GM18861 (cell line): ENCODE results near the gene UGT1A7.

Experiments
- ATAC-seq: cut with Tn5 transposase; IDR thresholded peaks from one replicate; pipeline ENCODE4 v1.9.1; 2021; ENCODE audit not compliant: unreplicated experiment

The UGT1A7 gene

DNA sequence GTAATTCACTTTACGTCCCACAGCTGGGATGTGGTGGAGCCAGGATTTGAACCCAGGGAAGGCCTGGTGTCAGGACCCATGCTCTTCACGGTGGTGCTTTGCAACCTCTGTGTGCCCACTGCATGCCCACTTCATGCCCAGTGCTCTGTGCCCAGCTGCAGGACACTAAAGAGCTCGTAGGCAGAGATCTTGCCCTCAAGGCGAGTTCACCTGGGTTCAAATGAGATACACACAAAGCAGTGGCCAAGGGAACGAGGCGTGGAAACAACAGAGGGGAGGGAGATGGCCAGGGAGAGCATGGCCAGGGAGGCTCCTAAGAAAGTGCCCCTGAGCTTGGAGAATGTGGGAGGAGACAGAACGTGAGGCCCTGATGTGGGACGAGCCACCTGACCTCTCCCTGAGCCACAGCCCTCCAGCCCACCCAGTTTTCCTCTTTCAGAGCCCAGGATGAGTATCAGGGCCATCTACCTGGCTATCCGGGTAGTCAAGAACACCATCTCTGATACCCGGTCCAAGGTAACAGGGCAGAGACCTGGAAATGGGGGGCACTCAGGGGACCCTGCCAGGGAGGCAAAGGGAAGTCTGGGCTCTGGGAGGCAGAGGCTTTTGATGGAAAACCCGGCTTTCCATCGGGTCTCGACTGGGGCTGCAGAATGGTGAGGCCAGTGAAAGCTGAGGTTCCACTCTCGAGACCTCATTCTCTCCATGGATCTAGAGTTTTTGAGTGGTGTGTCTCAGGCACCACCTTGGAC, 116.8 kb downstream of the UGT1A7 start:
- no peak for ATAC-seq

DNA sequence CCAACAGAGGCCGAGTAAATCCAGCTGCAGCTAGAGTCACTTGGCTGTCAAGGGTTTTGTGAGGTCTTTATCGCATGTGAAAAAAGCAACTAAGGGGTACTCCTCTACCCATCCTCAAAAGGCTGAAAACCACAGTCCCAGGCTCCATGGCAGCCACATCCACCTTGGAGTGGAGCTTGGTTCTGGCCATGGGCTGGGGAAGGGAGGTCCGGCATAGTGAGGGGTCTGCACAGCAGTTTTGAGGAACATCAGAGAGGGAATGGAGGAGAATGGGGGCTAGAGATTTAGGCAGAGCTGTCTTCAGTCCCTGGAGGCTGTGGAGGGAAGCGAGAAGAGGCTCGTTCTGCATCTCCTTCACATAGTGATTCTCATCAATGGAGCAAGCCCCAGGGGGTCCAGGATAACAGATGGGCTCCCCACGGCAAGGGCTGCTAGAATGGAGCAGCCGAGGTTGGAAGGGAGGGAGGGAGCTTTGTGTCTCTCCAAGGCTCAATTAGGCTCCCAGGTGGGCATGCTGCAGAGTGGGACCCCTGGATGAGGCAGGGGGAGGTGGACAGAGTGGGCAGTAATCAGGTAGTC, 117.5 kb downstream of the UGT1A7 start:
- no peak for ATAC-seq

DNA sequence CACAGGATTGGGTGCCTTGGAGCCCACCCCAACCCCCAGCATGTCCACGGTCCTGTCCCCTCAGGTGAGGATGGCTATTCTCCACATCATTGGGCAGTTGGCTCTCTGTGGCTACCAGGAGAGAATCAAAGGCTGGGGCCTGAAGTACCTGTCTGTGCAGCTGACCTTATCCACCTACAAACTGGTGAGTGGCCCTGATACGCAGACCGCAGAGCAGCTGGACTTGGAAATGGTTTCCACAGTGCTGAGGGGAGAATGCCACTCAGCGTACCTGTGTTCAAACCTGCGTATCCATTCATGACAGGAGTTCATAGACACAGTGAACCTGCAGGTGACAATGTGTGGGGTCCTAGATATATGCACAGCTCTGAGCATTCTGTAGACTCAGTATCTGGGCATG, 118.0 kb downstream of the UGT1A7 start:
- no peak for ATAC-seq

DNA sequence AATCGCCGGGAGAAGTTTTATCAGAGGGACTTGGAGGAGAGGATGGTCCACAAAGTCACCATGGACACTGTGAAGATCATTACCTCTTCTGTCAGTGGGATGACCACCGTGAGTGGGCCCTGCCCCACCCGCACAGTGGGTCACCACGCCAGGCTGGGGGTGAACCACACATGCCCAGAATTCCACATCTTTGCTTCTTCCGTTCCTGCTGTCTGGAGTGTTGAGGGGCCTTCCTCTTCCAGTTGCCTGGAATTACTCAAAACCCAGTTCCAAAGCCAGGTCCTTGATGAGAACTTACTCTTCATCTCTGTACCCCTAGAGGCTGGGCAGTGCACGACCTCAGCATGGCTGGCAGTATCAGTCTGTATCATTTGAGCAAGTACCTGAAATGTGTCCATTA, 118.5 kb downstream of the UGT1A7 start:
- no peak for ATAC-seq

DNA sequence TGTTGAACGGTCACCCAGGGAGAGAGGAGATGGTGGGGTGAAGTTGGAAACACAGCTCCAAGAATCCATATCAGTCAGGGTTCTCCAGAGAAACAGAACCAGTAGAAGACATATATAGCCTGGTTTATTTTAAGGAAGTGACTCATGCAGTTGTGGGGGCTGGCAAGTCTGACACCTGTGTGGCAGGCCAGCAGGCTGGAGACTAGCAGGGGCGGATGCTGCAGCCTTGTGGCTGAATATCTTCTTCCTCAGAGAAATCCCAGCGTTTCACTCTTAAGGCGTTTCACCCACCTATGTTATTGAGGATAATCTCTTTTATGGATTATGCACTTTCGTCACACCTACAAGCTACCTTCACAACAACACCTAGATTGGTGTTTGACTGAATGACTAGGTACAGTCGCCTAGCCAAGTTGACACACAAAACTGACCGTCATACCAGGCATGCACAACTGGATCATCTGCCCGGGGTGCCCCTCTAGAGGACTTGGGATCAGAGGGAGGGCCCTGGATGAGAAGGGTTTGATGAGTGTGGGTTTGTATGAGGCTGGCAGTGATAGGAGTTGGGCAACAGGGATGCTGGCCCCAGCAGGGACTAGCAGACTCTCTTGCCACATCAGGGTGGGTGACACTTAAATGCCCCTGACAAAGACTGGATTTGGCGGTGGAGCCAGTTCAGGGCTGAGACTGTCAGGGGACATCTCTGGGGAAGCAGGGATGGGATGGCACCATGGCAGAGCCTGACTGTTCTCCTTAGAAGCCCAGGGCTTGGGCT, 119.8 kb downstream of the UGT1A7 start:
- ATAC-seq: no peak

DNA sequence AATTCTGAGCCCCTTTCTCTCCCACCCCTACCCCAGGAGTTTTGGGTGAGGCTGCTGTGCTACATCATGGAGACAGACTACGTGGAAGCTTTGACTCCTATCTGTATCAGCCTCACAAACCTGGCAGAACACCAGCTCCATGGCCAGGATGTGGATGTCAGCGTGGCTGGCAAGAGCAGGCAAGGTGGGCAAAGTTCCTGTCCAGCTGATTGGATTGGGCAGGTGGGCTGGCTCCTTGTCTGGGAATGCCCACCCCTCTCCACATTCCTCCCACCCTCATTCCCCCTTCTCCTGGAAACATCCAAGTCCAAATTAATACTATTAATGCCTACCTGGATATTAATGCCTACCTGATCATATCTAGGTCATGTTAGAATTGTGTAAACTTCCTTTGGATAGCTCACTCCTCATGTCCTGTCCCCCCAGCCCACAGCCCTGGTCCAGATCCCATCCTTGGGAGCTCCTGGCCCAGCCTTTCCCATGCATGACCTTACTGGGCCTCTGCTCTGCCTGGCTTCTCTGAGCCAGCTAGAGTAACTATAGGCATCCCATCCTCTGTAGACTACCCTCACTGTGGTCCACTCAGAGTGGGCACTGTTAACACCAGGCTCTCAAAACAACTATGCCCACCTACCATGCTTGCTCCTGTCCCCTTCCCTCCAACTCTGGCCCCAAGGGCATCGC, 120.6 kb downstream of the UGT1A7 start:
- ATAC-seq: no peak

DNA sequence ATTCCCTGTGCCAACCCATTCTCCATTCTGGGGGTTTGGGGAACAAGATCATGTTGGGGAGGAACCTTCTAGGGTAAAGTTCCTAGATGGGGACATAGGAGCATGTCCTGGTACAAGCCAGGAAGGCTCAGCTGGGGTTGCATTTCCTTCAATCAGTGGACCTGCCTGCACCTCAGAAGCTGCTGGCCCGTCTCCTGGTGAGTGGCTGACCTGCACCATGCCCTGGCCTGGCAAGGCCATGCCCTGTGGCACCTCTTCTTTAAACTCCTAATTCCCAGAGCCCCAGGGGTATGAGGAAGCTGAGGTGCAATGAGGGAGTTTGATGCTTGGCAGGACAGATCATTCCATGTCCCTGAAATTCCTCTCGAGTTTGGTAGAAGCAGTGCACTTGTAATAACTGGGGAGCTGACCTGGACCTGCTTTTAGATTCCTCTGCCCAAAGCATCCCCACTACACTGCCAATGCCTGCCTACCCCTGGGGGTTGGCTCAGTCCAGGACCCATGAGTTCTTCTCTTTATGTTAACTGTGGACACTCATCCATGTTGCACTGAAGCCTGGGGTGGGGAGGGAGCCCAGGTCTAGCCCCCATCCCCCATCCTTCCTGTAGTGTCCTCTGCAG, 121.7 kb downstream of the UGT1A7 start:
- no peak for ATAC-seq

DNA sequence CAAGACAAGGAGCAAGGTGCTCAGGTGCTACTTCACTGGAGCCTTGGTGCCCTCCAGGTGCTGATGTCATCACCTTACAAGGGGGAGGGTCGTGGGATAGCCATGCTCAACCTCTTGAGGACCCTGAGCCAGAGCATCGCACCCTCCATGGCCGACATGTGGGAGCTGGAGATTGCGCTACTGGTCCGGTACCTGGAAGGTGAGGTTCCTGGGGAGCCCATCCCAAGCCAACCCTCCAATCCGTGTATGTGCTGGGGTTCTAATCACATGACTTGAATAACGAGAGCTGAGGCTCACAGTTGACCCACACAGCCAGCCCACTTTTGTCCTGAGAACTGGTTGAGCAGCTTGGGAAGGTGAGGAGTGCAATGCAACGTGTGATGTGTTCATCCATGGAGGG, 122.3 kb downstream of the UGT1A7 start:
- ATAC-seq: no peak

DNA sequence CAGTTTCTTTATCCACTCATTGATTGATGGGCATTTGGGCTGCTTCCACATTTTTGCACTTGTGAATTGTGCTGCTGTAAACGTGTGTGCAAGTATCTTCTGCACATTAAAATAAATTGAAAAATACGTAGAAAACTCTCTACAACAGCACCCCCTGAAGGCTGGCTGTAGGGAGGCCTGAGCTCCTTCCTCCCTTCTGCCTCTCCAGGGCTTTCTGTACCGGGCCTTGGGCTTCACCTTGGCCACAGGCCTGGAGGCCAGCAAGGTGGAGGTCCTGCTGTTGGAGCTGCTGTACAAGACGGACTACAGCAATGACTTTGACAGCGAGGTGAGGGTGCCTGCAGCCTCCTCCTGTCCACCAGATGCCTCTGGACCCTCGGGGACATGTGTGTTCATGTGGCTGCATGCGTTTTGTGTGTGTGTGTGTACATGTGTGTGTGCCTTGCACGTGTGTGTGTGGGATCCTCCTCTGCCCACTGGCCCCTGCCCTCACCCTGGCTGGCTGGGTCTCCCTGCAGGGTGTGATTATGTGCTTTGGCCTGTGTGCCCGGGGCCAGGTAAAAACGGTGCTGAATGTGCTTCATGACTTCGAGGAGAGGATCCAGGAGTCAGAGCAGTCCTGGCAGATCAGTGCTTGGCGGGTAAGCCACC, 125.6 kb downstream of the UGT1A7 start:
- ATAC-seq: no peak

DNA sequence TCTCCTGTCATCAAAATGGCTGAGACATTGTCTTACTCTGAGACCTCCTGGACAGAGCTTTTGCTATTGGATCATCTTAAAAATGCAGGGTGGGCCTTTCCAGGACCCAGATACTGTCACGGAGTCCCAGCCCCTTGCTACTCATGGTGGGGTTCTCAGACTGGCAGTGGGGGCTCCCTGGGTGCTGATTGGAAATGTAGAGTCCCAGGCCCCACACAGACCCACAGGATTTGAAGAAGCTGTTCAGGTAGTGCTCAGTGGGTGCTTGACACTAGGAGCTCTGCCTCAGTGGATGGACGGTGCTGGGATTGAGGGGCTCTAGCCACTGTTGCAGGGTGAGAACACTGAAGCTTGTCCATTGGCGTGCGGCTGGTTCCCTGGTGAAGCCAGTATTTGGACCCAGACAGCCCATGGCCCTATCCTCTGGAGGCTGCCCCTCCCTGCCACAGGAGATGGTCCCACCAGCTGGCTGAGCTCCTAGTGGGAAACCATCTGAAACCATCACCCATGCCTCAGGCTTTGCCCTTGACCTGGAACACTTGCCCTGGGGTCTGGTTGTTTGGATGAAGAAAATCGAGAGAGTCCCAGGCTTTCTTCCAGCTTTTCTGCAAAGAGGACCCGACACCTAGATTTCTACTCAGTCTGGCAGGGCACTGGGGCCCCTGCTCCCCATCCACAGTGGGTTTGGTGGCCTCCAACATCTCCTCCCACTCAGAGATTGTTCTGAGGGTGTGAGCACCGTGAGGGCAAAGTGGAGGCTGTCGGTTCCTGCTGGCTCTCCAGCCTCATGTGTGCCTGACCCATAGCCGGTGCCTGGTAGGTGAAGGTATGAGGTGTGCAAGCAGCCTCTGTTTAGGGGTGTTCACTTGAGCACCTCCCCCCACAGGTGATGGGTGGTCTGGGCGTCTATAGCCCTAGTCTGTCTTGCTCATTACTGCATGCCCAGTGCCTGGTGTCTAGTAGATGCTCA, 126.5 kb downstream of the UGT1A7 start:
- no peak for ATAC-seq

DNA sequence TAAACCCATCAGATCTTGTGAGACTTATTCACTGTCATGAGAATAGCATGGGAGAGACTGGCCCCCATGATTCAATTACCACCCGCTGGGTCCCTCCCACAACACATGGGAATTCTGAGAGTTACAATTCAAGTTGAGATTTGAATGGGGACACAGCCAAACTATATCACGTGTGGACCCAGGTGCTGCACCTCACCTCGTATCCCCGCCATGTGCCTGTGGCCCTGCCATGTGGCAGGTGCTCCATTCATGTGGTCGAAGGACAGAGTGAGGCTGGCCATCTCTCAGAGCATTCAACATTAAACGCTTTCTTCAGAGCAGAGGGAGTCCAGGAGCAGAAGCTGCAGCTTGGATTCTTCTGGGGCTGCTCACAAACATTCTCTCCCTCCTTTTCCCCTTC, 128.7 kb downstream of the UGT1A7 start:
- no peak for ATAC-seq

DNA sequence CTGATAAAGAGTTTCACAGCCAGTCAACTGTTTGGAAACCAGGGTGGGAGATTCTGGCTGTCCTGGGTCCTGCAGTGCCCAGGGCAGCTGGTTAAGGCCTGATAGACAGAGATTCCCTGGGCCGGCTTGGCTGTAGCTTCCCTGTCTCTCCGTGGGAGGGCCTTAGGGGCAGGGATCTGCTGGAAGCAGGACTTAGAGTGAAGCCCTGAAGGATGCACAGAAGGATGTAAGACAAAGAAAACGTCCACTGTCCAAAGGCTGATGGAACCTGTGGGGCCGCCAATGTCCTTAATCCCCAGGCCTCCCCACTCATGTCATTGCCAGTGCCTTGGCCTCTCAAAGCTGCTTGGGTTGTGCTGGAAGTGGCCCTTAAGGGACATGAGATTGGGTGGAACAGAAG, 129.4 kb downstream of the UGT1A7 start:
- no peak for ATAC-seq

DNA sequence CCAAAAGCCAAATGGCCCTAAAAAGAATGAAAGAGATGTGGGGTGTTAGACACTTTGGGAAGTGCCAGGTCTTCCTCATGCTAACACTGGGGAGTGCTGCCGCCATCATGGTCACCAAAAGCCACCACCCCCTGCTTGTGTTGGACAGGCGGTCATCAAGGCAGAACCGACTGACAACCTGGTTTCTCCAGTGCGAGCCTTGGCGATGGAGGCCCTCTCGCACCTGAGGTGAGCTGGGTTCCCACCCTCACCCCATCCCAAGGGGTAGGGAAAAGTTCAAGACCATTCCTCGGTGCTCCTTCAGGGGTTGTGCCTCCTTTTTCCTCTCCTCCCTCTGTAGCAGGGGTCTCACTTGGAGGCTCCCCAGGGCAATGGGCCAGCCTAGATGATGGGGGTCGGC, 130.0 kb downstream of the UGT1A7 start:
- no peak for ATAC-seq

DNA sequence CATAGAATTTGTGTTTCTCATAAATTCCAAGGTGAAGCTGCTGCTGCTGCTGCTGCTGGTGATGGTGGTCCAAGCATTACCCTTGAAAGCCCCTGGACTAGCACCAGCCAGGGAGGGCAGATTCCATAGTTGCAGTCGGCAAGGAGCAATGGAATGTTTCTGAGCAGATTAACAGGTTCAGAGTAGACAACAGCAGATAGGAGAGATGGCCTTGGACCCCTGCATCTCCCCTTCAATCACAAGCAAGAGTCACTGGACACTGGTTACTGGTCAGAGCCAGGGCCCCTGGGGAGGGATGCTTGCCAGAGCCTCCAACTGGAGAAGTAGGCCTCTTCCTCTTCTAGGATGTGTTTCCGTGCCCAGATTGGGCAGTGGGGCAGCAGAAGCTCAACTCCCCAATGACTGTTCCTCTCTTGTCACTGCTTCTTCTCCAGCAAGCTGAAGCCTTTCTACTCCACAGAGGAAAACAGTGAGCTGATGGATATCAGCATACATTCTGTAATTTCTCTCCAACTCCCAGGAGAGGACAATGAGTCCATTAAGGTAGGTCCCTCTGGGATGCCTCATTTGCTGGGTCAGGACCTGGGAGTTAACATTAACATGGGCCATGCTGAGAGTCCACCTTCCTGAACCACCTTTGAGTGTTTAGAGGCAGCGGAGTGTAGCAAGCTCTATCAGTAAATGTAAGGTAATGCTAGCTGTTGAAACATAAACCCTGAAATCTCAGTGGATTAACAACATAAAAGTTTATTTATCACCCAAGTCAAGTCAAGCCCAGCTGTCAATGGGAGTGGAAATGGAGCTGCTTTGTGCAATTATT, 131.7 kb downstream of the UGT1A7 start:
- ATAC-seq: no peak

DNA sequence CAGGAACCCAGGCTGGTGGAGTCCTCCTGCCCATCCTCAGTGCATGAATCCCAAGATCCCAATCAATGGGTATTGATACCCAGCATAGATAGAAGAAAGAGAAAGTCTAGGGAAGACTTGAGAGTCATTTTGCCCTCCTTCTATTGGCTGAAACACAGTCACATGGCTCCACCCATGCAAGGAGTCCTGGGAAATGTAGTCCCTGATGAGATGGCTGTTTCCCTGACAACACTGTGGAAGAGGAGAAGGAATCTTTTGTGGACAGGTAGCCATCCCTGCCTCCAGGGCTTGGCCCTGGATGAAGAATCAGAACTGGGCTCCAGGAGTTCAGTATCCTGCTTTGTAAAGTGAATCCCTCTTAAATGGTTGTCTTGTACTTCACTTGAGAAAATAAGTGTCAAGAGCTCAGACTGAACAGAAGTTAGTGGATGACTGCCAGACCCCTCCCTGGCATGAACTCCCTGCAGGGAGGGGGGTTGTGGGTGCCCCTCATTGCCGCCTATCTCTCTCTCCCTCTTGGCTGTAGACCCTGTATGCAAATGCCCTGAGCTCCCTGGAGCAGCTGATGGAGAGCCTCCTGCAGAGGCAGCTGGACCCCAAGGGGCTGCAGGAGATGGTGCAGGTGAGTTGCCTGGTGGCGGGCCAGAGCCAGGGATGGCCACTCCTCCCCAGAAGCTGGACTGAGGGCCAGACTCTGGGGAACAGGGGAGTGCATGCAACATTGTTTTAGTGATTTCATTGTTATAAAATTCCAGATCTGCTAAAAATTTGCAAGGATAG, 132.5 kb downstream of the UGT1A7 start:
- no peak for ATAC-seq

DNA sequence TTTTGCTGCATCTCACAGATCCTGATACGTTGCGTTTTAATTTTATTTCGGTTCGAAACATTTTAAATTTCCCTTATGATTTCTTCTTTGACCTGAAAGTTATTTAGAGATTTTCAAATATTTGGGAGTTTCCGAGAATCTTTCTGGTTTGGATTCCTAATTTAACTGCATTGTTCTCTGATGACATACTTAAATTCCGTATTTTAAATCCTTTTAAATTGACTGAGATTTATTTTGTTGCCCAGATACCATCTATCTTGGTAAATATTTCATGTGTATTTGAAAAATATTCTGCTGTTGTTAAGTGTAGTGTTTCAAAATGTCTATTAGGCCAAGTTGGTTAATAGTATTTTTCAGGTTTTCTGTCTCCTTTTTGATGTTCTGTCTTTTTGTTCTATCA, 134.2 kb downstream of the UGT1A7 start:
- ATAC-seq: no peak

DNA sequence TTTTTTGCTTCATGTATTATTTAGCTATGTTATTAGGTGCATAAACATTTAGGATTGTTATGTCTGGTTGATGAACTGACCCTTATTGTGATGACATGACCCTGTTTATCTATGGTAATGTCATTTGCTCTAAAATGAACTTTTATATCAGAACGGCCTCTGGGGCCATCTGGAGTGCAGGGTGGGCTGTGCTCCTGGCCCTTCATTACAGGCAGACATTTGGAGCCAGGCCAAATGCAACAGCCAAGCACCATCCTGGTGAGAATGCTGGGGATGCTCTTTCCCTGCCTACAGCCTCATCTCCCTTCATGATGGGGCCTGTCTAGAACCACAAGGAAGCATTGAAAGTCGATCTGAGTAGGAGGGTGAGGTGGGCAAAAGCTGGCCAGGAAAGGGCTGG, 134.6 kb downstream of the UGT1A7 start:
- no peak for ATAC-seq

DNA sequence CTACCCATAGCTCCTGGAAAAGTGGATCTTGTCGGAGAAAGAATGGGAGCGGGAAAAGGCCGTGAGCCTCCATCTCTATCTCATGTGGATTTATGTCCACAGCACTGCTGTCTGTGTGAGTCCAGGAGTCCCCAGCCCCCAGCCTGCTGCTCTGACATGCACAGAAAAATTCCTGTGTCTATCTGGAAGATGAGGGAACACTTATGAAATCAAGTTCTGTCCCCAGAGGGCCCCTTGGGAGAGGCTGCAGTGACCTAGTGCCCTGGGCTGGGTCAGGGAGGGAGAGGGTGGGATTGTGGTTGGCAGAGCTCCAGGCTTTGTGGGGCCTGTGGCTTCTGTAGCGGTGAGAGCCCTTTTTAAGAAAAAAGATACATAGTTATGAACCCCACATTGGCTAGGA, 135.1 kb downstream of the UGT1A7 start:
- ATAC-seq: no peak
